Non-pigmented ciliary epithelial cell (primary cell): ENCODE data around the gene NCMAP.

ENCODE experiments used
- DNase-seq: peaks from one replicate; pipeline ENCODE4 v3.0.0-alpha.2; 2010; ENCODE audit warnings: low read depth

Gene NCMAP

GRCh38 chr1:24575905-24576587 lies 20.2 kb downstream of the NCMAP start:
- DNase-seq, result no peak

- DNase-seq, result no peak
Measured at GRCh38 chr1:24578846-24579245, 23.0 kb downstream of the NCMAP start.

GRCh38 chr1:24580756-24581155 lies 24.9 kb downstream of the NCMAP start:
- DNase-seq, result no peak

- DNase-seq, result no peak
Measured at GRCh38 chr1:24584171-24584647, 28.3 kb downstream of the NCMAP start.

- no peak for DNase-seq
Measured at GRCh38 chr1:24586119-24586518, 30.2 kb downstream of the NCMAP start.

- peak; percentile 17 for DNase-seq
Measured at GRCh38 chr1:24586970-24587820, 31.3 kb downstream of the NCMAP start.

GRCh38 chr1:24588573-24588972 lies 32.7 kb downstream of the NCMAP start:
- DNase-seq, result no peak

- DNase-seq, result no peak
Measured at GRCh38 chr1:24589200-24589599, 33.3 kb downstream of the NCMAP start.

GRCh38 chr1:24591781-24592180 lies 35.9 kb downstream of the NCMAP start:
- DNase-seq, result no peak

- no peak for DNase-seq
Measured at GRCh38 chr1:24594328-24594598, 38.4 kb downstream of the NCMAP start.

- no peak for DNase-seq
Measured at GRCh38 chr1:24596401-24596880, 40.6 kb downstream of the NCMAP start.

GRCh38 chr1:24599265-24599664 lies 43.4 kb downstream of the NCMAP start:
- DNase-seq, result no peak

- DNase-seq, result no peak
Measured at GRCh38 chr1:24600551-24600950, 44.7 kb downstream of the NCMAP start.

- DNase-seq, result no peak
Measured at GRCh38 chr1:24605534-24606295, 49.8 kb downstream of the NCMAP start.

- DNase-seq, result no peak
Measured at GRCh38 chr1:24606296-24606605, 50.4 kb downstream of the NCMAP start.

GRCh38 chr1:24606621-24607020 lies 50.7 kb downstream of the NCMAP start:
- no peak for DNase-seq

- DNase-seq, result no peak
Measured at GRCh38 chr1:24609949-24610517, 54.1 kb downstream of the NCMAP start.

- no peak for DNase-seq
Measured at GRCh38 chr1:24619376-24619775, 63.5 kb downstream of the NCMAP start.

- DNase-seq, result no peak
Measured at GRCh38 chr1:24620678-24621077, 64.8 kb downstream of the NCMAP start.

GRCh38 chr1:24621121-24621520 lies 65.2 kb downstream of the NCMAP start:
- no peak for DNase-seq

- DNase-seq, result no peak
Measured at GRCh38 chr1:24622218-24622617, 66.3 kb downstream of the NCMAP start.

GRCh38 chr1:24632832-24633175 lies 76.9 kb downstream of the NCMAP start:
- DNase-seq, result no peak
